CD4-positive, alpha-beta T cell treated with Interleukin-1 beta for 1 hour (primary cell): Measurements from ENCODE around the gene OR5AK2.
"Not testable (repeated sequence)": the region's sequence is repeated elsewhere in the genome, so short reads cannot be mapped to it uniquely, and the experiment has no call there.

Experiments
- DNase-seq, 2 donors: peaks; one replicate each; pipeline ENCODE4 v3.0.0-alpha.2; 2020 to 2022

The OR5AK2 gene, protein sequence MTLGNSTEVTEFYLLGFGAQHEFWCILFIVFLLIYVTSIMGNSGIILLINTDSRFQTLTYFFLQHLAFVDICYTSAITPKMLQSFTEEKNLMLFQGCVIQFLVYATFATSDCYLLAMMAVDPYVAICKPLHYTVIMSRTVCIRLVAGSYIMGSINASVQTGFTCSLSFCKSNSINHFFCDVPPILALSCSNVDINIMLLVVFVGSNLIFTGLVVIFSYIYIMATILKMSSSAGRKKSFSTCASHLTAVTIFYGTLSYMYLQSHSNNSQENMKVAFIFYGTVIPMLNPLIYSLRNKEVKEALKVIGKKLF

DNA sequence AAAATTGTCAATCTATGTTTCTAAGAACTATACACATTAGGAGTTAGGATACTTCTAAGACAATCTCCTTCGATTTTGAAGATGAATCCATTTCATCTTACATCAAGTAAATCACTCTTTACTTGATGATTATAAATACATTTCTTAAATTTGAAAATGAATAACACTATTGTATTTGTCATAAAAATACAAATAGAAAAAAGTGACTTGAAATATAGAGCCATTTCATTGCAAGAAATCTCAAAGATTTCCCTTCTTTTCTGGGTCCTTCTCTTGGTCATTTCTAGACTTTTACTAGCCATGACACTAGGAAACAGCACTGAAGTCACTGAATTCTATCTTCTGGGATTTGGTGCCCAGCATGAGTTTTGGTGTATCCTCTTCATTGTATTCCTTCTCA lies at the start of gene OR5AK2:
OR5AK2 (plus strand) TSS at position 301 of the 400 bp plus-strand sequence; CDS start at position 301, 0 bp downstream.
- DNase-seq: no peak

DNA sequence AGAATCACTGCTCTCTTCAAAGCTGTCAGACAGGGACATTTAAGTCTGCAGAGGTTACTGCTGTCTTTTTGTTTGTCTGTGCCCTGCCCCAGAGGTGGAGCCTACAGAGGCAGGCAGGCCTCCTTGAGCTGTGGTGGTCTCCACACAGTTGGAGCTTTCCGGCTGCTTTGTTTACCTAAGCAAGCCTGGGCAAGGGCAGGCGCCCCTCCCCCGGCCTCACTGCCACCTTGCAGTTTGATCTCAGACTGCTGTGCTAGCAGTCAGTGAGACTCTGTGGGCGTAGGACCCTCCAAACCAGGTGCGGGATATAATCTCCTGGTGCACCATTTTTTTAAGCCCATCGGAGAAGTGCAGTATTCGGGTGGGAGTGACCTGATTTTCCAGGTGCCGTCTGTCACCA lies 43.2 kb upstream of the OR5AK2 start:
- not testable (repeated sequence) for DNase-seq

DNA sequence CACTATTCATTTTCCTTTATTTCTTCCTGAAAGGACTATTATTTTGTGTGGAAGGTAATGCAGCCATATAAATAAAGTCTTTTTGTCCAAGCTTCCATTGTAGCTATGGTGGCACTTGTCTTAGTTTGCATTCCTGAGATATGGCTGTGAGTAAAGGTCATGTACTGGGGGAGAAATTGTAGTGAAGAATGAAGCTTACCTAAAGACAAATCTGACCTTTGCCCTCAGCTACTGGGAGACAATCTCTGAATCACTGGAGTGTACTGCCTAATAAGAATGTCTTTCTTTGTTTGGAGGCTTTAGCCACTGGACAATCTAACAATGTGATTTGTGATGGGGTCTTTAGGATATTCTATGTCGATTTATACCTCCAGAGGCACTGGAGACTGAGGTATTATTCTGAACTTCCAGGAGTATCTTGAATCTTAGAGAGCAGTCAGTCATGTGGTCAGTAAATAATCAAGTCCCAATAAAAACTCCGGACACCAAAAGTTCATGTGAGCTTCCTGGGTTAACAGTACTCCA lies 39.7 kb upstream of the OR5AK2 start:
- DNase-seq: no peak

DNA sequence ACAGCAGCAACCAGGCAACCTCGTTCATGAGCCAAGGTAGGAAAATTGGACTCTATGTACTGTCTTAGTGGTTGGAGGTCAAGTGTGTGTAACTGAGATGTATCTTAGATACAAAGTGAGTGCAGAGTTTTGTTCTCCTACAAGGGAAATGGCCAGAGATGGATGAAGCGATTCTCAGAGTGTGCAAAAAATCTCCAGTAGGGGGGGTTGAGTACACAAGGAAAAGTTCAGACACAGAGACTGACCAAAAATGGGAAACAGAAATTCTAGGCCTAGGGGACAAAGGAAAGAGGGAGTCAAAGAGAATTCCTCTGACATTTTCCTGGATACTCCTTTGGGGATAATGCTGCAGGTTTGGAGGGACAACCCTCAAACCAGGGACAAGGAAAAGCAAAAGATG lies 38.2 kb upstream of the OR5AK2 start:
- no peak for DNase-seq

DNA sequence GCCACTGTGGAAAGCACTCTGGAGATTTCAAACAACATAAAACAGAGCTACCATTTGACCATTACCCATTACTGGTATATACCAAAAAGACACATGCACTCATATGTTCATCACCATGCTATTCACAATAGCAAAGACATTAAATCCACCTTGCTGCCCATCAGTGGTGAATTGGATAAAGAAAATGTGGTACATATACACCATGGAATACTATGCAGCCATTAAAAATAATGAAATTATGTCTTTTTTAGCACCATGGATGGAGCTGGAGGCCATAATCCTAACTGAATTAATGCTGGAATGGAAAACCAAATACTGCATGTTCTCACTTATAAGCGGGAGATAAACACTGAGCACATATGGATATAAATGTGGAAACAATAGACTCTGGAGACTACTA lies 34.8 kb upstream of the OR5AK2 start:
- DNase-seq: not testable (repeated sequence)

DNA sequence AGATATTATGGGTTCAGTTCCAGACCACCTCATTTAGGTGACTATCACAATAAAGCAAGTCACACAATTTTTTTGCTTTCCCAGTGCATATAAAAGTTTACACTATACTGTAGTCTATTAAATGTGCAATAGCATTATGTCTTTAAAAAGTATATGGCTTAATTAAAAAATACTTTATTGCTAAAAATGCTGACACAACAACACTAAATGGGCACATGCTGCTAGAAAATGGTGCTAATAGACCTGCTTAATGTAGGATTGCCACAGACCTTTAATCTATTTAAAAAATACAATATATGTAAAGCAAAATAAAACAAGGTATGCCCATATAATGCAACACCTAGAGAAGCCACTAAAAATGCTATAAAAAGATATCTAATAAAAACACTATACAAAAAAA lies 27.1 kb upstream of the OR5AK2 start:
- no peak for DNase-seq

DNA sequence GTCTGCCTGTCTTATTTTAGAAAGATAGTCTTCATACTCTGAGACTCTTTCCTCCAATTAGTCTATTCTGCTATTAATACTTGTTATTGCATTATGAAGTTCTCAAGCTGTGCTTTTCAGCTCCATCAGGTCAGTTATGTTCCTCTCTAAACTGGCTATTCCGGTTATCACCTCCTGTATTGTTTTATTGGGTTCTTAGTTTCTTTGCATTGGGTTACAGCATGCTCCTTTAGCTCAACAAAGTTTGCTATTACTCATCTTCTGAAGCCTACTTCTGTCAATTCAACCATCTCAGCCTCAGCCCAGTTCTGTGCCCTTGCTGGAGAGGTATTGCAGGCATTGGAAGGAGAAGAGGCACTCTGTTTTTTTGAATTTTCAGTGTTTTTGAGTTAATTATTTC lies 21.0 kb upstream of the OR5AK2 start:
- no peak for DNase-seq

DNA sequence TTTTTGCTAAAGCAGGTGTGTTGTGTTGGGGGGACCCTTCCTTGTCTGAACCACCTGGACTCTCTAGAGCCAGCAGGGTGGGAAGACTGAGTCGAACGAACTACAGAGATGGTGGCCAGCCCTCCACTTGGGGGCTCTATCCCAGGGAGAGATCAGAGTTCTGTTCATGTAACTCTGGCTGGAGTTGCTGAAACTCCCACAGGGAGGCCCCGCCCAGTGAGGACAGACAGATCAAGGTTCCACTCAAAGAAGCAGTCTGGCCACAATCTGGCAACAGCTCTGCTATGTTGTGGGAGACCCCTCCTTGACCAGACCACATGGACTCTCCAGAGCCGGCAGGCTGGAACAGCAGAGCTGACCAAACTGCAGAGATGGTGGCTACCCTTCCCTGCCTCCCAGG lies 20.2 kb upstream of the OR5AK2 start:
- DNase-seq: no peak

DNA sequence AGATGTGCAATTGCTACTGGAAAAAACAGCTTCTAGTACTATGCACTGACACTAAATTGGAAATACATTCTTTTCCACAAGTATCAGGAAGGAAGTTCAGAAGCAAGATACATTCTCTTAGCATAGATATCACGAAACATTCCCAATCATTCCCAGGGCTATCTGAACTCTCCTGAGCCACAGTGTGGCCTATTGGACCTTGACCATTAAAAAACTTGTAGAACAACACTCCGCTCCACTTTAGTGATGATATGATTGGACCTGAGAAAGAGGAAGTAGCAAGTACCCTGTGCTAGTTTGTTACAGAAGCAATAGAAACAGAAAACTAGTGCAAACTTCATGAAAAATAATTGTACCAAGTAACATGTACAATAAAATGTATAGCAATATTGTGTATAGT lies 11.4 kb upstream of the OR5AK2 start:
- no peak for DNase-seq

DNA sequence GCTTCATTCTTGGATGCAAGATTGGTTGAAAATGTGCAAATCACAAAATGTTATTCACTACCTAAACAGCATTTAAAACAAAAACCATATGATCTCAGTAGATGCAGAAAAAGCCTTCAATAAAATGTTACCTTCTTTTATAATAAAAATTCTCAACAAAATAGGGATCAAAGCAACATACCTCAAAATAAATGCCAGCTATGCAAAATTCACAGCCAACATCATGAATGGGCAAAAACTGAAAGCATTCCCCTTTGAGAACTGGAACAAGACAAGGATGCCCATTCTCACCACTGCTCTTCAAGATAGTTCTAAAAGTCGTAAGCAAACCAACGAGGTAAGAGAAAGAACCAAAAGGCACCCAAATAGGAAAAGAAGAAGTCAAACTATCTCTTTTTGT lies 2.0 kb downstream of the OR5AK2 start:
- no peak for DNase-seq

DNA sequence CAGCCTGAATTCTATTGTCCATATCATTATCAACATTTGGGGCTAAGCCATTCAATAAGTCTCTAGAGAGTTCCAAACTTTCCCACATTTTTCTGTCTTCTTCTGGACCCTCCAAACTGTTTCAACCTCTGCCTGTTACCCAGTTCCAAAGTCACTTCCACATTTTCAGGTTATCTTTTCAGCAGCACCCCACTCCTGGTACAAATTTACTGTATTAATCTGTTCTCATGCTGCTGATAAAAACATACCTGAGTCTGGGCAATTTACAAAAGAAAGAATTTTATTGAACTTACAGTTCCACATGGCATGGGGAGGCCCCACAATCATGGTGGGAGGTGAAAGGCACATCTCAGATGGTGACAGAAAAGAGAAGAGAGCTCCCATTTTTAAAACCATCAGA lies 5.8 kb downstream of the OR5AK2 start:
- no peak for DNase-seq

DNA sequence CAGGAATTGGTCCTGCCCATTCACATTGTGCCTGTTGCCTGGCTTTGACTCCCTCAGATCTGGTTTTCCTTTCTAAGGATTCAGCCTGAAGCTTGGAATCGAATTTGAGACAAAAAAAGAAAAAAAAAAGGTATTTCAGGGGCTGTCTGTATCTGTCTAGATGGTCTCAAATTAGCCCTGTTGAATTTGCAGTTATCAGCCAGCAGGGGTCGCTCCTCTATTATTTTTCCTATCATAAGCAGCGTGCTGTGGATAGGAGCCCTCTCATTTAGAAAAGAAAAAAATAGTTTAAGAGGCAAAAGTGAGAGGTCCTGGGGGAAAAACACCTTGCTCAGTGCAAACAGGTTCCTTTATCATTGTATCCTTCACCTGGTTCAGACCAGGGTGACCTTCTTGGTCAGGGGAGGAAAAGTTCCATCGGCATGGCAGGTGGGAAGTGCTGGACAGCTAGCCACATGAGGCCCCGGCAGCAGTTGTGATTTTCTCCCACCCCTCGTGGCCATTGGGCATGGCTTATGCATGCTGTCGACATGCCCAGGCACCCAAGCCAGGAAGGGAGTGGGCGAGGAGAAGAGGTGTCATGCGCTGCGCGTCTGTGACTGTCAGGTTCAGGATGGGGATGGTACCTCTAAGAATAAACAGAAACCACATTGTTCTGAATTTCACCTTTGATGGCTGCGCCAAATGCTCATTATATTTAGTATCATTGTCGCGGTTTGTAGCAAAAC lies 13.1 kb downstream of the OR5AK2 start:
- DNase-seq: no peak

DNA sequence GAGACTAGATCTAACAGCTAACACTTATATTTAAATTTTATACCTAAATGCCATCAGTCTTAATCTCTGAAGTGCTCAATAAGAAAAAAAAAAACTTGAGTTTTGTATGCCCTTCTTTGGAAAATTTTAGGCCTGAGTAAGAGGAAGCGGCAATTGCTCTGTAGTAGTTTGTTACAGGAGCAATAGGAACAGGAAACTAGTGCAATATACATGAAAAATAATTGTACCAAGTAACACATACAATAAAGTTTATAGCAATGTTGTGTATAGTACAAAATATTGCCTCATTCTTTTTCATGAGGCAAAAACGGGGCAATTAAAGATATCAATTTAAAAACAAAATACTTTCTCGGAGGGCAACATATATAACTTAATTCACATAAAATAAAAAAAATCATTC lies 19.7 kb downstream of the OR5AK2 start:
- DNase-seq: no peak

DNA sequence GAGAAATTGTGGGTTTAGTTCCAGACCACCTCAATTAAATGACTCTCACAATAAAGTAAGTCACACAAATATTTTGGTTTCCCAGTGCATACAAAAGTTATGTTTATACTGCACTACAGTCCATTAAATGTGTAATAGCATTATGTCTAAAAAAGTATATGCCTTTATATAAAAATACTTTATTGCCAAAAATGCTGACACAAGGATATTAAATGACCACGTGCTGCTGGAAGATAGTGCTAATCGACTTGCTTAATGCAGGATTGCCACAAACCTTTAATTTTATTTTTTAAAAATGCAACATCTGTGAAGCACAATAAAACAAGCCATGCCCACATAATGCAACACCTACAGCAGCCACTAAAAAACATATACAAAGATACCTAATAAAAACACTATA lies 27.0 kb downstream of the OR5AK2 start:
- DNase-seq: no peak

DNA sequence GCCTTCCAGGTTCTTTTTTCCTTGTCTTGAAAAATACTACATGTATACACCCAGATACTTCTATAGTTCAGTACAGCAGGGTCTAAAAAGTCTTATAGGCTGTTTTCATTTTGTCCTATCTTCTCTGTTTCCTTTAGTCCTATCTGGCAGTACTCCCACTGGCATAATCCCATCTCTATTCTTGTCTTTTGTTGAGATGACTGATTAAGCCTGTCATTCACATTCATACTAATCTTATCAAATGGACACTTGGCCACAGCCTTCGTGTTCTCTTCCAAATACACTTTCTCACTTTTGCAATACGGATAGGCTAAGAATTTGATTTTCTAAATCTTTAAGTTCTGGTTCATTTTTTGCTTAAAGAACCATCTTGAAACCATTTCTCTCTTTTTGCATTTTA lies 42.8 kb downstream of the OR5AK2 start:
- DNase-seq: no peak
